Measurements from ENCODE around the gene CTRB1.
"Not testable (repeated sequence)": the region's sequence is repeated elsewhere in the genome, so short reads cannot be mapped to it uniquely, and the experiment has no call there.

Gene CTRB1

DNA sequence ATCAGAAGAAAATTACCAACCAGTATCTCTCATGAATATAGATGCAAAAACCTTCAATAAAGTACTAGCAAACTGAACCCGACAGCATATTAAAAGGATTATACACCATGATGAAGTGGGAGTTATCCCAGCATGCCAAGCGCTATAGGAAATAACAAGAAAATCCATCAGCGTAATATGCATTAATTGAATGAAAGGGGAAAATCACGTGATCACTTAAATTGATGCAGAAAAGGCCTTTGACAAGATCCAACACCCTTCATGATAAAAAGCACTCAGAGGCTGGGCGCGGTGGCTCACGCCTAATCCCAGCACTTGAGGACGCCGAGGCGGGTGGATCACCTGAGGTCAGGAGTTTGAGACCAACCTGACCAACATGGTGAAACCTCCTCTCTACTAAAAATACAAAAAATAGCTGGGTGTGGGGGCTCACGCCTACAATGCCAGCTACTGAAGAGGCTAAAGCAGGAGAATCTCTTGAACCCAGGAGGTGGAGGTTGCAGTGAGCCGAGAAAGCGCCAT, 16.7 kb upstream of the CTRB1 start:
- intact Hi-C loops (cut with DNase I) = loop anchor here (10.0 kb wide), 1 partner anchor 183 kb away; no protein-coding TSS in a partner anchor
- DNase-seq = peak in 4 of 42 donors; percentile 11 to 42 (median 34)

DNA sequence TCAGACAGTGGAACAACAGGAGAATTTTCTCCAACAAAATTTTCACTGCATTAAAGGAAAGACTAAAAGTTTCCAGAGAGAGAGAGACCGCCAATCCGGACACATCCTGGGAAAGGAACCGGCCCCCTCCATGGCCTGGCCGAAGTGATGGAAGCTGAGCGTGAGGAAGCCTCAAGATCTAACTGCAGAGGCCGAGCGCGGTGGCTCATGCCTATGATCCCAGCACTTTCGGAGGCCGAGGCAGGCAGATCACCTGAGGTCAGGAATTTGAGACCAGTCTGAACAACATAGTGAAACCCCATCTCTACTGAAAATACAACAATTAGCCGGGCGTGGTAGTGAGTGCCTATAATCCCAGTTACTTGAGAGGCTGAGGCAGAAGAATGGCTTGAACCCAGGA, 15.7 kb upstream of the CTRB1 start:
- intact Hi-C loops (cut with DNase I) = loop anchor here (10.0 kb wide), 1 partner anchor 182 kb away; no protein-coding TSS in a partner anchor
- peak in 1 of 42 donors; percentile 27 for DNase-seq

DNA sequence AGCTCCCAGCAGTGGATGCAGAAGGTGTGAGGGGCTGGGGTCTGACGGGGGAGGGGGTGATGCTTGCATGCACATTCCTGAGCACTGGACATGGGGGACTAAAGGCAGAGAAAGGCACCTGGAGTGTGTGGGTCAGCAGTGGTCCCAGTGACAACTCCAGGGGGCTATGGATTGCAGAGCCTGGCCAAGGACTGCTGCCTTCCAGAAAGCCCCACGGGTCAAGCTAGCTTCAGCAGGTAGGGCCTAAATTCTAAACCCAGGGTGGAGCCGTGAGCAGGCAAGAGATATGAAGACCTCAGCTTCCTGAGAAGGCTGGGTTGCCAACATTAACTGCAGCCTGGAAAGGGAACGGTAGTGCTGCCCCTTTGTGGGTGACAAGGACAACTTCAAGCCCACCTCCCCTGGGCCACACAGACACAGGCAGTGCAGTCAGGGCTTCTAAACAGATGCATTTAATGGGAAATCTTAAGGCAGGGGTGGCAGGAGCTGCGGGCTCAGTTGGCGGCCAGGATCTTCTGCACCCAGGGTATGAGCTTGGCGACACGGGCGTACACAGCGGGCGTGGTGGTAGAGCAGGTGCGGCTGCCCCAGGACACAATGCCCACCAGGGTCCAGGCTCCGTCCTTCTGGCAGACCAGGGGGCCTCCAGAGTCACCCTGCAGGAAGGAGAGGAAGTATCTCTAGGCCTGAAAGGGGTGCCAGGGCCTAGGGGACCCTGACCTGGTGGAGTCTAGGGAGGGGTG, 14.9 kb upstream of the CTRB1 start:
- intact Hi-C loops (cut with DNase I) = loop anchor here (10.0 kb wide), 1 partner anchor 181 kb away; no protein-coding TSS in a partner anchor
- no peak for DNase-seq

DNA sequence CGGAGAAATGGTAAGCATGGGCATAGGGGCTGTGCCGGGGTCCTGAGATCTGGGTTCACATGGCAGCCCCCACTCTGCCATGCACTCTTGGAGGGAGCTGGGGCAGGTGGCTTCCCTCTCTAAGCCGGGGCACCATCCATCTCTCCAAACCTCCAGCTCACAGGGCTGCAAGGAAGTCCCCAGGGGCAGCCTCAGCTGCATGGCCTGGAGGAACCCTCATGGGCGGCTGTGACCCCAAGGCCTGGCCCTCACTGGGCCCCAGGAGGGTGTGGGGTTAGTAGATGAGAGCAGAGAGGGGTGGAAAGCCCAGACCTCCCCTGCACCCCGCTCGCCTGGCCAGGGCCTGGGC, 14.4 kb upstream of the CTRB1 start:
- intact Hi-C loops (cut with DNase I) = loop anchor here (10.0 kb wide), 1 partner anchor 180 kb away; no protein-coding TSS in a partner anchor
- DNase-seq = no peak

DNA sequence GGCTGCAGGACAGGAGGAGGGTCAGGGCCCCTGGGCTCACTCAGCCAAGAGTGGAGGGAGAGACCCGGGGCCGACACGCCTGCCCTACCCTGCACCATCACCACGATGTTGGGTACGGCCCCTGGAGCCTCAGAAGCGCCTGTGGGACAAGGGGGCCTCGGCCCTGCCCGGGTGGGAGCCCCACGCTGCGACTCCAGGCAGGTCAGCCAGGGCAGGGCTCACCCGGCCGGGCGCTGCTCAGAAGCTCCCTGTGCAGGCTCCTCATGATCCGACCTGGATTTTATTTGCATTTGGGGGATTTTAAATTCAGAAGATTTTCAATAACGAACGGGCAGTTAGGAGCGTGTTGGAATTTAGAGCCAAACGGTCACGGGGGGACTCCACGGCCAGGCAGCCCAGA, 13.9 kb upstream of the CTRB1 start:
- intact Hi-C loops (cut with DNase I) = loop anchor here (10.0 kb wide), 1 partner anchor 180 kb away; no protein-coding TSS in a partner anchor
- DNase-seq = not testable (repeated sequence)

DNA sequence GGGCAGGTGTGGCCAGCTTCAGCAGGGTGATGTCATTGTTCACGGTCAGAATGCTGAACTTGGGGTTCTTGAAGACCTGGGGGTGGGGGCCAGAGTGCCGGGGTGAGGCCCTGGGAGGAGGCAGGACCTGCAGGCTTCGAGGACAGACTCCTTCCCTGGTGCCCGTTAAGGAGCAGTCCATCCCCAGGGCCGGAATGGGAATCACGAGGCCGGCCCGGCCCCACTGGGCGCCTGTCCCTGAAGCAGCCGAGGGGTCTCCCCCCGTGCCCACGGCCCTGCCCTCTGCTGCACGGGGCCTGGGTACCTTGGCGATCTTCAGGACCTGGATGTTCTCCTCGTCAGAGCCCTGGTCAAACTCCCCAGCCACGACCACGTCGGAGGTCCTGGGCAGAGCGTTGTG, 13.3 kb upstream of the CTRB1 start:
- intact Hi-C loops (cut with DNase I) = loop anchor here (10.0 kb wide), 1 partner anchor 179 kb away; no protein-coding TSS in a partner anchor
- not testable (repeated sequence) for DNase-seq

DNA sequence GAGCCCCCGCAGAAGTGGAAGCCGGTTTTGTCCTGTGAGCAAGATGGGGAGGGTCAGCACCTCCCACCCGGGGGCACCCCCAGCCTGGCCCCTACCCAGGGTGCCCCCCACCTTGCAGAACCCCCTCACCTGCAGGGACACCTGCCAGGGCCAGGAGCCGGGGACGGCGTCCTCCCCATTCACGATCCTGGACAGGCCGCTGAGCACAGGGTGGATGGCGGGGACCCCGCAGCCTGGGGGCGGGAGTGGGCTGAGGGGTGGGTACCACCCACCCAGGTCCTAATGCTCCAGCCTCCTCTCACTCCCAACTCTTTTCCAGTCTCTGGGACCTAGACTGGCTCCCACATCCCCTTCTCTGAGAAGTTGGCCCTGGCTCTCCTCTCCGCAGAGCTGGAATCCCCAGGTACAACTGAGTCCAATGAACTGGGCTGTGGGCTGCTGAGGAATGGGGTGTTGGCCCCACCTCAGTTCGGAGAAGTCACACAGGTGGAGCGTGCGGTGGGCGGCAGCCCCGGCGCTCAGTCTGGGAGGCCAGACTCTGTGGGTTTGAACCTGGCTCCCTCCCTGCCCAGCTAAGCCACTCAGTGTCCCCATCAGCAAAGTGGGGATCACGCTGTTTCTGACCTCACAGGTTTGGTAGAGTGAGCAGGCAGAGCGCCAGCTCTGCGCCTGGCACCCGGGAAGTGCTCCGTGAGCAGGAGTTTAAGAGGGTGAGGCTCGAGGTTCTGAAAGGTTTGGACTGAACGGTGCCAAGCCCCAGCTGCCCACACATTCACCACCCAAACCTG, 12.6 kb upstream of the CTRB1 start:
- intact Hi-C loops (cut with DNase I) = loop anchor here (10.0 kb wide), 1 partner anchor 179 kb away; no protein-coding TSS in a partner anchor
- DNase-seq = not testable (repeated sequence)

DNA sequence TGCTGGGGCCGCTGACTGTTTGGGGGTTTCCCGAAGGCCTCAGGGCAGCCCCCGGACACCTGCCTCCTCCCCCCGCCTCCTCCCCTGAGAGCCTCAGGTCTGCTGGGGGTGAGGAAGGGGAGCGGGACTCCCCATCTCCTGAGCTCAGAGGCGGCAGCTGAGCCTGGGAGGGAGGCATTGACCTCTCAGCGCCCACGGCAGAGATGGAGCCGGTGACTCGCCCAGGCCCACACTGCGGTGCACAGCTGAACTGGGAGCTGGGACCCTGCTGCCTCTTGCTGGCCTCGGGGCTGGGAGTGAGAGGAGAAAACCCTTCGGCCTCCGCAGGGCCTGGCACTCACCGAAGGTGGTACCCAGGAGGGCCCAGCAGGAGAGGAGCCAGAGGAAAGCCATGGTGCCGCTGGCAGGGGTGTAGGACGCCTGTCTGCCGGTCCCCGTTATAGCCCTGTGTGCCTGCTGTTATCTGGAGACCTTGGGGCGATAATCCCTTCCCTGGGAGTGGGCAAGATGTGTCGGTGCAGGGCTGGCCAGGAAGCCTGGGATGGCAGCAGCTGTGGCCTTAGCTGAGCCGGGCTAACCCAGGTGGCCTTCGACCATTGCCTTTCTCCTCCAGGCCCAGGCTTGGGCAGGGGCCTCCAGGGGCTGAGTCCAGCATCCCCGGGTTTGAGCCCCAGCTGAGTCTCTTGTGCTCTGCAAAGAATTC, 11.9 kb upstream of the CTRB1 start, which contains the start of gene CTRB2:
TSS of gene CTRB2 (minus strand) at position 413 of the 703 bp plus-strand sequence. CDS start at position 393, 20 bp downstream.
- intact Hi-C loops (cut with DNase I) = loop anchor here (10.0 kb wide), 1 partner anchor 178 kb away; no protein-coding TSS in a partner anchor
- no peak for DNase-seq

DNA sequence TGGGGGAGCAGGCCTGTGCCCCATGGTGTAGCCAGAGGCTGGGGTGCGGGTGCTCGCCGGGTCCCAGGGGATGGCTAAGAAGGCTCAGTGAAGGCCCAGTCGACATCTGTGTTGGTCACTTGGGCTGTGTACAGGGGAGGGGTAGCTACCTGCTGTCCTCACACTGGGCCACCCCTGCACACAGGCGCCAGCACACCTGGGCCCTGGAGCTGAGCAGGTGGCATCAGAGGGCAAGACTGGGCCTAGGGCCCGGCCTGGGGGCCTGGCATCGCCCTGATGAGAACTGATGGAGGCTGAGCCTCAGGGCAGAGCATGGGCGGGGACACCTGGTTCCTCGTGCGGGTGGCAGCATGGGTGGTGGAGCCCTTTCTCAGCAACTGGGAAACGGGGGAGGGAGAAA, 11.0 kb upstream of the CTRB1 start:
- intact Hi-C loops (cut with DNase I) = loop anchor here (2.0 to 10.0 kb wide), 2 partner anchors 17 to 177 kb away; no protein-coding TSS in a partner anchor
- no peak for DNase-seq

DNA sequence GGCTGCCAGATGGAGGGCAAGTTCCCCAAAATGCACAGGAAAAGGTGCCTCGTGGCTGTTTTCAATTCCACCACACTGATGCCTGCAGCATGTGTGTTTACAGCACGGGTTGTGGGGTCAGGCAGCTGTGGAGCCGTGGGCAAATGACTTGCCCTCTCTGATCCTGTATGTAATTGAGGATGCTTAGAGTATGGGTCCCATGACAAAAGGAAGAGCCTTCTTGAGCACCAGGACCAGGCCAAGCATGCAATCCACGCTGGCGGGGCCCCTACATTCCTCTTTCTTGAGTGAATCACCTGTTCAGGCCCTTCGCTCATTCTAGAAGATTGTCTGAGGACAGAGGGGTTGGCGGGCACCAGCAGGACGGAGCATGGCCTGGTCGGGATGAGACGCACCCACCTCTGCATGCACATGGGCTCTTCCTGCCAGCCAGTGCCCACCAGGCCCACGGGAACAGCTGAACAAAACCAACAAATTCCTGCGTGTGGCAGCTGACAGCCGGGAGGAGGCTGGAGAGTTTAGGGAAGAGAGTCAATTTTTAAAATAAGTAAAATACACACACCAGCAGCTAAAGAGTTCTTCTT, 10.5 kb upstream of the CTRB1 start:
- intact Hi-C loops (cut with DNase I) = loop anchor here (2.0 to 10.0 kb wide), 2 partner anchors 16 to 176 kb away; no protein-coding TSS in a partner anchor
- DNase-seq = no peak

DNA sequence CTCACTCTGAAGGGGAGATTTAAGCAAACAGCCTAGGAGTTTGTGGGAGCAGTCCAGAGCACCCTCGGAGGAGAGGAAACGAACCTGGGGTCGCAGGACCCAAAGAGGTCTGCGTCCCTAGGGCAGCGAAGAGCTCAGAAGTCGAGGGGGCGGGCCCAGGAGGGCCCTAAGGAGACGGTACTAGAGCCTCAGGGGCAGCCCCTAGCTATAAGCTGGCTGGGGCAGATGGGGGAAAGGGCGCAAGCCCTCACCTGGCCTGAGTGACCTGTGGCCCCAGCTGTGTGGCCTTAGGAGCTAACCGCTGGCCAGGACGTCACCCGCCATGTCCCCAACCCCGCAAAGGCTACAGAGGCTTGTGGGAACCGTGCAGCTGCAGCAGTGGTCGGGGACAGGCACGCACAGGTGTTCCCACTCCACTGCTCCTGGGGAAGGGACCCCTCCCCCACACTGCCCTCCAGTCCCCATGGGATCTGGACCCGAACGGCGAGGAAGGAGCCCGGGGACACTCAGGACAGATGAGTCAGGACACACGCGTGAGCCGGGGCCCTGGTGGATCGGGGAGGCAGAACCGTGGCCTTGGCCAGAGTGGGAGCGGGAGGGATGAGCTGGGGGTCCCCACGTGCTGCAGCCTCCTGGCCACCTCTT, 9.8 kb upstream of the CTRB1 start:
- no peak for DNase-seq
- intact Hi-C loops (cut with DNase I) = loop anchor here (2.0 to 10.0 kb wide), 2 partner anchors 16 to 176 kb away; no protein-coding TSS in a partner anchor

DNA sequence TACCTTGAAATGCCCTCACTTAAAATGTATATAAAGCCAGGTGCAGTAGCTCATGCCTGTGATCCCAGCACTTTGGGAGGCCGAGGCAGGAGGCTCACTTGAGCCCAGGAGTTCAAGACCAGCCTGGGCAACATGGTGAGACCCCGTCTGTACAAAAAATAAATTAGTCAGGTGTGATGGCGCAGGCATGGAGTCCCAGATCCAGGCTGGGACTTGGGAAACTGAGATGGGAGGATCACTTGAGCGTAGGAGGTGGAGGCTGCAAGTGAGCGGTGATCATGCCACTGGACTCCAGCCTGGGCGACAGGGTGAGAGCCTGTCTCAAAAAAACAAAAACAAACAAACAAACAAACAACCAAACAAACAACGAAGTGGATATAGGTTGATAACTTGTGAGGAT, 9.3 kb upstream of the CTRB1 start:
- intact Hi-C loops (cut with DNase I) = loop anchor here (2.0 to 10.0 kb wide), 2 partner anchors 15 to 175 kb away; no protein-coding TSS in a partner anchor
- DNase-seq = not testable (repeated sequence)

DNA sequence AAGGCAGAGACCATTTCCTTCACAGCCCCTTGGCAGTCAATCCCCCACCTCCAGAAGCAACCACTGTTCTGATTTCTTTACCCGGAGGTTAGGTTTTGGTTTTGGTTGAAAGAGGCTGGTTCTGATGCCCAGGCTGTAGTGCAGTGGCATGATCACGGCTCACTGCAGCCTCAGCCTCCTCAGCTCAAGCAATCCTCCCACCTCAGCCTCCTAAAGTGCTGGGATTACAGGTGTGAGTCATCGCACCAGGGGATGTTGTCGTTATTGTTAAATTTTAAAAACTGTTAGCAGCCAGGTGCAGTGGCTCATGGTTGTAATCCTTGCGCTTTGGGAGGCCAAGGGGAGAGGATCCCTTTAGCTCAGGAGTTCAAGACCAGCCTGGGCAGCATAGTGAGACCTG, 8.8 kb upstream of the CTRB1 start:
- no peak for DNase-seq
- intact Hi-C loops (cut with DNase I) = loop anchor here (2.0 to 10.0 kb wide), 2 partner anchors 15 to 175 kb away; no protein-coding TSS in a partner anchor

DNA sequence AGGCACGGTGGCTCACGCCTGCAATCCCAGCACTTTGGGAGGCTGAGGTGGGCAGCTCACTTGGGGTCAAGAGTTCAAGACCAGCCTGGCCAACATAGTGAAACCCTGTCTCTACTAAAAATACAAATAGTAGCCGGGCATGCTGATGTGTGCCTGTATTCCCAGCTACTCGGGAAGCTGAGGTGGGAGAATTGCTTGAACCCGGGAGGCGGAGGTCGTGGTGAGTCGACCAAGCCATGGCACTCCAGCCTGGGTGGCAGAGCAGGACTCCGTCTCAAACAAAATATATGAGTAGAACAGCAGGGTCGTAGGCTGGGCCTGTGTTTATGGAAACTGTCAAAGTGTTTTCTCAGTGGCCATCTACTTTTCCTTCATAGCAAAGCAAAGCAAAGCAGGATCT, 7.5 kb upstream of the CTRB1 start:
- DNase-seq; intact Hi-C loops (cut with DNase I): not testable (repeated sequence)

DNA sequence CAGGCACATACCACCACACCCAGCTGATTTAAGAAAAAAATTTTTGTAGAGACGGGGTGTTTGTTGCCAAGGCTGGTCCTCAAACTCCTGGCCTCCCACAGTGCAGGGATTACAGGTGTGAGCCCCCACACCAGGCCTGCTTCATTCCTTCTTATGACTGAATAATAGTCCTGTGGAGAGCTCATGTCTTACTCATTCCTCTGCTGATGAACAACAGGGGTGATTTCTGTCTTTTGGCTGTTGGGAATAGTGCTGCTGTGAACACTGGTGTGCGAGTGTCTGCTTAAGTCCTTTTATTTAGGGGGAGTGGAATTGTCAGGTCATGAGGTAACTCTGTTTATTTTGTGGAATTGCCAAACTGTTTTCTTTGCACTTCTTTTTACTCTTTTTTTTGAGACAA, 2.7 kb upstream of the CTRB1 start:
- intact Hi-C loops (cut with DNase I) = no loop called here
- DNase-seq = no peak

DNA sequence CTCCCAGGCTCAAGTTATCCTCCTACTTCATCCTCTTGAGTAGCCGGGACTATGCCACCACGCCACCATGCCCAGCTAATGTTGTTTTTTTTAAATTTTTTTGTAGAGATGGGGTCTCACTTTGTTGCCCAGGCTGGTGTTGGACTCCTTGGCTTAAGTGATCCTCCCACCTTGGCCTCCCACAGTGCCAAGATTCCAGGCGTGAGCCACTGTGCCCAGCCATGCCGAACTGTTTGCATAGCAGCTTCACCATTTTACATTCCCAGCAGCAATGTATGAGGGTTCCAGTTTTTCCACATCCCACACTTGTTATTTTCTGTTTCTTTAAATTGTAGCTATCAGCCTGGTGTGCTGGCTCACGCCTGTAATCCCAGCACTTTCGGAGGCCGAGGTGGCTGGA, 2.2 kb upstream of the CTRB1 start:
- intact Hi-C loops (cut with DNase I) = no loop called here
- DNase-seq = no peak

DNA sequence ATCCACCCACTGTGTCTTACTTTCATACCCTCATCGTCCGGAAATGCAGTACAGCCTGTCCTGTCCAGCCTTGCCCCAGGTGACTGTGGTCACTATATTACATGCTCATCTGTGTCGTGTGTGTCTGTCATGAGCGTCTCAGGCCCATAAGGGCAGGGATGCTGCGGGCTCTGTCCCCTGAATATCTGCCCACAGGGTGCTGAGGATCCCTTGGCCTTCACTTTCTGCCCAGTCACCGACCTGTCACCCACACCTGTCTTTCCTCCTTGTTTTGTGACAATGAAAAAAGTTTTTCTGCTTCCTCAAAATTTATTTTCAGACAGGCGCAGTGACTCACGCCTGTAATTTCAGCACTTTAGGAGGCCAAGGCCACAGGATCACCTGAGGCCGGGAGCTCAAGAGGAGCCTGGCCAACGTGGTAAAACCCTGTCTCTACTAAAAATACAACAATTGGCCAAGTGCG, 1.4 kb upstream of the CTRB1 start:
- intact Hi-C loops (cut with DNase I) = no loop called here
- DNase-seq = no peak

DNA sequence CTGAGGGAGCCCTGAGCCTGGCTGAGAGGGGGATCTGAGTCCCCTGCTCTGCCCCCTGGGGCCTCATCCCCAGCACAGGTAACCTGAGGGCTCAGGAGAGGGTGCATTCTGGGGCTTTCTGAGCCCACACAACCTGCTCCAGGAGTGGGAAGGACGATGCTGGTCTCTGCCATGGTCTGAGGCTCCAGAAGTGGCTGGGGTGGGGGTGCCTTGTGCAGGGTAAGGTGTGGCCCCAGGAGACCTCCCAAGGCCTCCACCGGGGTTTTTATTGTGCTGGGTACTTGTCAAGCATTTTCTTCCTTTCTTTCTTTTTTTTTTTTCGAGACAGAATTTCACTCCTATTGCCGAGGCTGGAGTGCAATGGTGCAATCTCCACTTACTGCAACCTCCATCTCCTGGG, 300 bp downstream of the CTRB1 start:
- no peak for DNase-seq
- intact Hi-C loops (cut with DNase I) = no loop called here
